Stimulated activated CD8-positive, alpha-beta memory T cell treated with anti-CD3 and anti-CD28 coated beads, Interleukin-15, amount 100 ng/mL, for 4 hours (primary cell): ENCODE data around the gene ELF5.

Experiments used
- DNase-seq, 2 donors: peaks; one replicate each; pipeline ENCODE4 v3.0.0-alpha.2; 2020; ENCODE audit warnings: low read depth in 2 of 2

Gene ELF5

GRCh38 chr11:34513682-34514449, at the start of gene ELF5:
TSS of gene ELF5 (minus strand) at chr11:34513794. CDS start at chr11:34505749, 8,045 bp downstream.
- no peak for DNase-seq

- DNase-seq, result no peak
Observed at GRCh38 chr11:34562976-34563375, 49.4 kb upstream of the ELF5 start.

- DNase-seq, result no peak
Observed at GRCh38 chr11:34560511-34560910, 46.9 kb upstream of the ELF5 start.

- no peak for DNase-seq
Observed at GRCh38 chr11:34558673-34559072, 45.1 kb upstream of the ELF5 start.

GRCh38 chr11:34558211-34558610, 44.6 kb upstream of the ELF5 start:
- DNase-seq, result no peak

GRCh38 chr11:34552270-34552669, 38.7 kb upstream of the ELF5 start:
- DNase-seq, result no peak

GRCh38 chr11:34549271-34549670, 35.7 kb upstream of the ELF5 start:
- DNase-seq, result no peak

- DNase-seq, result no peak
Observed at GRCh38 chr11:34548278-34548677, 34.7 kb upstream of the ELF5 start.

GRCh38 chr11:34546511-34547209, 33.1 kb upstream of the ELF5 start:
- DNase-seq, result no peak

GRCh38 chr11:34542089-34542488, 28.5 kb upstream of the ELF5 start:
- no peak for DNase-seq

- DNase-seq, result no peak
Observed at GRCh38 chr11:34540870-34541269, 27.3 kb upstream of the ELF5 start.

GRCh38 chr11:34537636-34538035, 24.0 kb upstream of the ELF5 start:
- DNase-seq, result no peak

GRCh38 chr11:34536056-34536455, 22.5 kb upstream of the ELF5 start:
- DNase-seq, result no peak

- no peak for DNase-seq
Observed at GRCh38 chr11:34534826-34535225, 21.2 kb upstream of the ELF5 start.

GRCh38 chr11:34531663-34532062, 18.1 kb upstream of the ELF5 start:
- no peak for DNase-seq

GRCh38 chr11:34530545-34531234, 17.1 kb upstream of the ELF5 start:
- no peak for DNase-seq

- DNase-seq, result no peak
Observed at GRCh38 chr11:34529643-34530042, 16.0 kb upstream of the ELF5 start.

GRCh38 chr11:34528072-34528471, 14.5 kb upstream of the ELF5 start:
- DNase-seq, result no peak

GRCh38 chr11:34525888-34526657, 12.5 kb upstream of the ELF5 start:
- DNase-seq, result no peak

GRCh38 chr11:34525098-34525497, 11.5 kb upstream of the ELF5 start:
- DNase-seq, result no peak

GRCh38 chr11:34524696-34525095, 11.1 kb upstream of the ELF5 start:
- DNase-seq, result no peak

GRCh38 chr11:34523053-34523452, 9.5 kb upstream of the ELF5 start:
- no peak for DNase-seq
